HepG2 (cell line): ENCODE data around the gene ZCCHC3. TPM values are rescaled to one million over a fixed set of nuclear protein-coding genes. Genes with fewer than 3 reads are reported as not detected.

Source experiments
- ATAC-seq: fragments of 200-7000 bp; cut with Tn5 transposase; 3 replicates; pipeline ENCODE4 v1.9.1; 2020; ENCODE audit warnings: mild to moderate bottlenecking, moderate library complexity
- BruUV-seq: library from RNA; stranded (reverse); fragments of 400-500 nt; replicated peaks from 2 replicates; lab custom pipeline; 2021; lab: Mats Ljungman, UMichigan
- CTCF ChIA-PET: fragments of 300-600 bp; formaldehyde crosslinking; extraction: SDS; loops from one replicate; lab custom pipeline; 2021; ENCODE audit warnings: low total read pairs, inconsistent platforms, low intra/inter-chr PET ratio; lab: Yijun Ruan, JAX
- POLR2A ChIA-PET: fragments of 350-600 bp; sonication (Branson Sonifier 250); formaldehyde crosslinking; loops from one replicate; lab custom pipeline; 2020; ENCODE audit warnings: antibody characterized with exemption, inconsistent platforms; lab: Yijun Ruan, JAX
- DNase-seq: peaks from one replicate; pipeline ENCODE4 v3.0.0-alpha.2; 2015; ENCODE audit warnings: low spot score
- FAIRE-seq: peaks from 3 replicates; lab custom pipeline; 2011; peaks lifted over from hg19 to GRCh38; lab: Jason Lieb, UNC
- H2AFZ ChIP-seq: one replicate; pipeline ENCODE4 v1.6.1; 2011; ENCODE audit warnings: low read length, inconsistent platforms
- H3K27ac ChIP-seq: fragments of 300-600 bp; 3 replicates; pipeline ENCODE4 v1.8.0; 2011; ENCODE audit warnings: mixed run types, mild to moderate bottlenecking, mixed read lengths, low read length, inconsistent platforms; ENCODE audit not compliant: insufficient read depth; ENCODE audit errors: extremely low read length
- H3K27me3 ChIP-seq, 2 experiments: fragments of 200-600 bp in 1 of 2; 2 replicates in 1 of 2; 3 replicates in 1 of 2; pipeline versions ENCODE4 v1.6.0 to v1.8.0; 2011; ENCODE audit warnings: low read length in 2 of 2, mild to moderate bottlenecking in 2 of 2, moderate library complexity in 2 of 2, inconsistent platforms in 1 of 2; ENCODE audit not compliant: insufficient read depth in 2 of 2, control insufficient read depth in 1 of 2
- H3K36me3 ChIP-seq, 2 experiments: fragments of 200-600 bp in 1 of 2; replicated peaks in 1 of 2; 2 replicates in 1 of 2; 3 replicates in 1 of 2; pipeline versions ENCODE4 v1.5.1 to v1.8.0; 2011; ENCODE audit warnings: low read length in 2 of 2, inconsistent platforms in 1 of 2; ENCODE audit not compliant: insufficient read depth in 2 of 2, control insufficient read depth in 1 of 2
- H3K4me1 ChIP-seq: 2 replicates; pipeline ENCODE4 v1.5.1; 2012; ENCODE audit warnings: low read length, inconsistent platforms; ENCODE audit not compliant: insufficient read depth
- H3K4me2 ChIP-seq: 2 replicates; pipeline ENCODE4 v1.6.0; 2011; ENCODE audit warnings: low read depth, low read length, inconsistent platforms
- H3K4me3 ChIP-seq, 3 experiments: fragments of 200-600 bp in 1 of 3; sonication (generic), shearing (Covaris generic) in 1 of 3; replicated peaks in 1 of 3; 2 replicates each; pipeline ENCODE4 v1.5.1; 2011 to 2016; ENCODE audit warnings: low read length in 3 of 3, inconsistent platforms in 2 of 3, low read depth in 2 of 3, mild to moderate bottlenecking in 2 of 3, control low read depth in 1 of 3, mixed read lengths in 1 of 3; ENCODE audit not compliant: insufficient read depth in 1 of 3
- H3K79me2 ChIP-seq: one replicate; pipeline ENCODE4 v1.6.1; 2011; ENCODE audit warnings: low read length, inconsistent platforms; ENCODE audit not compliant: insufficient read depth
- H3K9ac ChIP-seq: 2 replicates; pipeline ENCODE4 v1.6.0; 2011; ENCODE audit warnings: mild to moderate bottlenecking, low read depth, low read length, inconsistent platforms; ENCODE audit not compliant: insufficient read depth
- H3K9me3 ChIP-seq: 2 replicates; pipeline ENCODE4 v1.5.1; 2012; ENCODE audit warnings: mild to moderate bottlenecking, low read length
- H4K20me1 ChIP-seq: 2 replicates; pipeline ENCODE4 v1.6.0; 2011; ENCODE audit warnings: inconsistent platforms, mild to moderate bottlenecking, low read length, moderate library complexity; ENCODE audit not compliant: insufficient read depth
- ELF1 ChIP-seq: sonication (generic); formaldehyde crosslinking; IDR thresholded peaks from 2 replicates; pipeline ENCODE4 v1.4.0; 2020; ENCODE audit warnings: missing genetic modification reagents
- RAD51 ChIP-seq: fragments of 450-650 bp; IDR thresholded peaks from 2 replicates; pipeline ENCODE4 v1.6.1; 2016; ENCODE audit warnings: borderline replicate concordance
- SIN3B ChIP-seq: fragments of 150-350 bp; IDR thresholded peaks from 2 replicates; pipeline ENCODE4 v1.6.1; 2014; ENCODE audit warnings: low read length
- ZNF235 ChIP-seq: sonication (generic); formaldehyde crosslinking; IDR thresholded peaks from 2 replicates; pipeline ENCODE4 v1.8.1; 2023; ENCODE audit warnings: mild to moderate bottlenecking, missing genetic modification reagents, borderline replicate concordance
- ZNF646 ChIP-seq: sonication (generic); formaldehyde crosslinking; IDR thresholded peaks from 2 replicates; pipeline ENCODE4 v1.9.0; 2021; ENCODE audit warnings: mild to moderate bottlenecking, missing genetic modification reagents
- ZNF780A ChIP-seq: sonication (generic); formaldehyde crosslinking; IDR thresholded peaks from 2 replicates; pipeline ENCODE4 v1.8.0; 2022; ENCODE audit warnings: mild to moderate bottlenecking, missing genetic modification reagents, moderate library complexity
- whole genome bisulfite sequencing: methylation state at CpG from one replicate; pipeline ENCODE4 v1.1.6; 2017; ENCODE audit warnings: low lambda C conversion rate; 5-methylcytosine and 5-hydroxymethylcytosine counted together
- in situ Hi-C: cut with HindIII; loops from 2 replicates; pipeline ENCODE4 v1.10.0; 2017; ENCODE audit warnings: low pct_unique_long_range_greater_than_20kb; ENCODE audit not compliant: extremely low pct_ligation_motif_present
- intact Hi-C: fragments of 100-400 bp; cut with micrococcal nuclease; formaldehyde crosslinking; loops from one replicate; pipeline ENCODE4 v1.10.0; 2022; ENCODE audit not compliant: unreplicated experiment
- polyA plus RNA-seq, 8 experiments: library from polyadenylated mRNA; depleted of rRNA in 3 of 8; stranded (reverse) in 7 of 8; unstranded in 1 of 8; fragments of >200 nt; fragmentation: Illumina TruSeq in 4 of 8; extraction: Trizol in 4 of 8; gene quantifications; 2 replicates each; pipeline versions ENCODE4 v1.2.1 to v1.2.3, GENCODE V29; 2011 to 2016; ENCODE audit warnings: low read depth in 4 of 8, missing spikeins in 1 of 8, mixed read lengths in 1 of 8; ENCODE audit not compliant: insufficient read depth in 1 of 8
- total RNA-seq, 5 experiments: library from RNA; depleted of rRNA; stranded (reverse); fragments of >200 nt; fragmentation: Illumina TruSeq; extraction: Trizol; gene quantifications; 2 replicates each; pipeline ENCODE4 v1.2.3, GENCODE V29; 2016; ENCODE audit warnings: low read depth in 1 of 5

Gene ZCCHC3
- total and polyA plus RNA-seq, 2 of the 13 experiments (the other 11 are each of a cell fraction or from before 2014, with no cell fraction given): 46.6 to 63.0 TPM

DNA sequence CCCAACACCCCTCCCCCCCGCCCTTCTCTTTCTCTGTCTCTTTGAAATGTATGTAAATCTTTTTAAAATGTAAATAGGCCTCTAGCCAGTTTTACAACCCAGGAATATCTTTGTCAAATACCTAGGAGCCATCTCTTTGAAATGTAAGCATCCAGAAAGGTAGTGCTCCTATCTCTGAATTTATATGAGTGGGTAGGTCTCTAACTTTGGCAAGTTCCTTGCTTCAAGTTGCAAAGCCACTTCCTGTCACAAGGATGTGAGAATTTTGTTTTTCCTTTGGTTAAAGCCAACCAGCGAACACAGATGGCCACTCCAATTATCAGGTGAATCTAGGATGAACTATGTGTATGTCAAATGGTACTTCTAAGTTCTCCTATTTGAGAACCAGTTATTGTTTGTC lies 46.0 kb upstream of the ZCCHC3 start:
- no peak overlapping the region for H3K4me2 ChIP-seq
- no peak for DNase-seq
- H3K4me3 ChIP-seq: no peak overlapping the region
- H3K4me1 ChIP-seq: no peaks in the 10 kb centered on the region
- H3K27me3 ChIP-seq: peaks cover 2 to 28% of the 10 kb centered on the region in 2 experiments; a peak in 3 of 5 replicates
- intact Hi-C loops (no loop called here), in situ Hi-C loops (no loop called here)
- no peaks in the 10 kb centered on the region for H3K36me3 ChIP-seq
- H3K27ac ChIP-seq: no peak overlapping the region
- H3K79me2 ChIP-seq: no peaks in the 10 kb centered on the region
- POLR2A ChIA-PET: no interaction called here
- no peaks in the 10 kb centered on the region for H3K9me3 ChIP-seq
- WGBS: 6% methylated on average over 2 of the region's 2 CpGs
- BruUV-seq: no TSS peak
- TF ChIP-seq RAD51: no peak
- no peak for TF ChIP-seq SIN3B
- TF ChIP-seq ELF1 (CRISPR knock-in tag): no peak
- no peak for TF ChIP-seq ZNF780A (CRISPR knock-in tag)
- TF ChIP-seq ZNF235 (CRISPR knock-in tag): no peak
- no peak for TF ChIP-seq ZNF646
- TF ChIP-seq, all 625 proteins: peak for 0
- no peaks in the 10 kb centered on the region for H4K20me1 ChIP-seq
- no peak for ATAC-seq
- H3K9ac ChIP-seq: no peak overlapping the region
- no peak for FAIRE-seq
- H2AFZ ChIP-seq: no peak overlapping the region
- CTCF ChIA-PET: no interaction called here
